Smooth muscle cell of the brain vasculature (primary cell): ENCODE measurements around the gene GLCCI1.

ENCODE experiments used
- DNase-seq: peaks from one replicate; pipeline ENCODE4 v3.0.0-alpha.2; 2012; ENCODE audit warnings: low read depth, low spot score

GLCCI1 gene

DNA sequence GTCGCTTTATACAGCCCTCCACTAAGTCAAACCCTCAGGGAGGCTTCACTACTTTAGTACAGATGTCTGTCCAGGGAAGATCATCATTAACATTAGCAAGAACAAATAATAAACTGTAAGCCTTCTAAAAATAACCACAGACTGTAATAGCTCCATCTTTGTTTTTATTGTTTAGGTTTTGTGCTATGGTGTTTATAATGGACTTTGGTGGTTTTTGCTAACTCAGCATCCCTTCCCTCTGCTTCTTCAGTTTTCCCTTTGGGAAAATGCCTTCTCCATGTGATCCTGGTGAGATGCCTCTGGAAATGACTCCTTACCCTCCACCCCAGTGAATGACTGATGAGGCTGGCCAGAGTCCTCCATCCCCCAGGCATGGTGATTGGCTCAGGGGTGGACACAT, 162.1 kb downstream of the GLCCI1 start:
- DNase-seq: no peak

DNA sequence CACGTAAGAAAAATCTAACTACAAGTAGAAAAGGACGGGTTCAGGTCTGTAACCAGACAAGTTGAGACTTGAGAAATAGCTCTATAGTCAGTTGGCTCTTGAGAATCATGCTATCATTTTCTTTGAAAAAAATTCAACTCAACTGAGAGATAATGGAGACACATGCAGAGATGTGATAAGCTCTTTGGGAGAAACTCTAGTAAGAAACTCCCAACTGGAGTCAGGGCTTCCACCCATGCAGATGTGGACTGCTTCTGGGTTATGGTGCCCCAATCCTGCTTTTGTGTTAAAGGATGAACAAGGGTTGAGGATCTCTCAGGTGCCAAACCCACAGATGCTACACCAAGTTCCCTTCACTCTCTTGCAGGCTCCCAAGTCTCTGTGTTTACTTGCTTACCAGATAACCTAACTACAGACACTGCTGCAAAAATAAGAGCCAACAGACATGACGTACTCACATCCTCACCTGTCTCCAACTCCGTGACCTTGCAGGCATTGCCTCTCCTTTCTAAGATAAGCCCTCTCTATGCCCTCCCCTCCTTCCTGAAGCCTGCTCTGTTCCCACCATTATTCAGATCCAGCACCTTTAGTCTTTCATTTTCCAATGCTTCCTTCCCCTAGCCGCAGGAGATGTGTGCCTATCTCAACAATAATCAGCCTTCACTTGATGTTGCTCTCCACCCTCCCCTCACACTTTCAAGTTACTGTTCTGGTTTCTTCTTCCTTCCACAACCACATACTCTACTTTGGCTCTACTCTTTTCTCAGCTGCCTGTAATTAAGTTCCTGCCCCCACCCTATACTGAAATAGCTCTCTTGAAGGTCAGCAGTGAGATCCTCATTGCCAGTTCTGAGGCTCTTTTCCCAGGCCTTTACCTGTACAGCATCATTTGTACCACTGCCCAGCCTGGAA, 163.4 kb downstream of the GLCCI1 start:
- no peak for DNase-seq

GRCh38 chr7:8133188-8133848, 164.7 kb downstream of the GLCCI1 start:
- DNase-seq: no peak

DNA sequence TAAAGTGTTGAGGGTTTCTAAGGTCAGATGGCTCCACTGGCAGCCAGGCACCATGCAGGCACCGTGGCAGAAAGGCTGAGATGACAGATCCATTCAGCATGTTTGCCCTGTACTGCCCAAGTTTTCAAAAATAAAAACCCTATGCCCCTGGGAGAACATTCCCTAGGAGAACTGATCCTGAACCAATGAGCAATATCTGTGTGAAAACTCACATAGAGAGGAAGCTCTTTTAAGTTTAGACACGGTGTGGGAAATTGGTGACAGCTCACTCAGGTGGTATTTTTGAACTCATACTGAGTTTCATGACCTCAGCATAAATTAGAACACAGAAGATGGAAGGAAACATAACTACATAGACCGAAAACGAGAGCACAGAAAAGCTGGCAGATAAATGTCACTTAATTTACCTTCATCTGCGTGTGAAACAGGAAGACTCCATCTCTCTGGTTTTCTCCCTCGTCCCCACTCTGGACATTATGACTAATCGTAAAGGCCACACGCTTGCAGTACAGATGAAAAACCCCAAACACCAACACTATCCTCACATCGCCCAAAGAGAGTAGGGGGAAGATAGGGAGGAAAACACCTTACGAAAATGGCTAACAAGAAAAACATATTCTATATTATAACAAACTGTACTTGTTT, 165.6 kb downstream of the GLCCI1 start:
- no peak for DNase-seq

GRCh38 chr7:8135417-8135816, 166.8 kb downstream of the GLCCI1 start:
- DNase-seq: no peak

DNA sequence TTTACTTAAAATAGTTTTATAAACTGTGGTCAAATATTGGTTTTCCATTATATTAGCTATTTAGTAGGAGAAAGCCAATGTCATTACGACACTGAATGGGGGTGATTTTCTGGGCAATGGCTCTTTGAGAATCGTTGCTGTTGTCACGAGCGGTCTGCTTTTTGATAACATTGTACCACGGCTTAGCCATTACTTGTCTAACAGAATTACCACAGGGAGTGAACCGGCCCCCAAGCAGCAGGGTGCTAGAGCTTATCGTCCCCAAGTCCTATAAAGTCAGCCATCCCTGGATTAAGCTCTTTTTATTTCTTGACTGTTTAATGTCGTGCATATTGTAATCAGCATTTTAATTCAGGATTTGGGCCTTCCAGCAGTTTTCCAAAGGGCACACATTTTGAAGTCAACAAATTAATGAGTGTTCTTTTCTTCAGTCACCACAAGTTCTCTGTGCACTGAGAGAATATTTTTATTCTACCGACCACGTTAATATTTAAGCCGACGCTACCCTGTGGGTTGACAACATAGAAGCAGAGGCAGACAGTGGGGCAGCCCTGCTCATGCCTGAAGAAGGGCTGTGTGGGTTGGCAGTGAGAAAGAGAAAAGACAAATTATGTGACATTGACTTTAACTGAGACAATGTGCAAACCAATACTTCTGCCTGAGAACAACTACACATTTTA, 167.6 kb downstream of the GLCCI1 start:
- no peak for DNase-seq
